Tibial artery (tissue), 4 donors: ENCODE results near the gene BEST1.

ENCODE experiments used
- DNase-seq, 2 donors: peaks; one replicate each; pipeline ENCODE4 v3.0.0-alpha.2; 2019
- H3K27ac ChIP-seq, 2 donors: fragments of 200-600 bp; sonication (generic) in 1 of 2; 1 replicate in 1 of 2; 2 replicates in 1 of 2; pipeline ENCODE4 v1.5.1; 2018 to 2019; ENCODE audit warnings: mild to moderate bottlenecking in 1 of 2
- H3K27me3 ChIP-seq, 2 donors: fragments of 200-600 bp; sonication (generic) in 1 of 2; one replicate each; pipeline versions ENCODE4 v1.5.1 to v1.6.0; 2016 to 2019
- H3K36me3 ChIP-seq, 3 donors: fragments of 200-600 bp; sonication (generic) in 2 of 3; one replicate each; pipeline ENCODE4 v1.5.1; 2016 to 2019; ENCODE audit warnings: mild to moderate bottlenecking in 2 of 3
- H3K4me1 ChIP-seq, 4 donors: fragments of 200-600 bp; sonication (generic) in 2 of 4; 1 replicate in 3 of 4; 2 replicates in 1 of 4; pipeline ENCODE4 v1.5.1; 2016 to 2019
- H3K4me3 ChIP-seq, 2 donors: fragments of 200-600 bp; sonication (generic) in 1 of 2; 1 replicate in 1 of 2; 2 replicates in 1 of 2; pipeline ENCODE4 v1.5.1; 2018 to 2019; ENCODE audit warnings: mild to moderate bottlenecking in 2 of 2
- H3K9me3 ChIP-seq, 3 donors: fragments of 200-600 bp; sonication (generic) in 1 of 3; one replicate each; pipeline ENCODE4 v1.5.1; 2016 to 2019
- CTCF ChIP-seq, 2 experiments: fragments of 200-600 bp in 1 of 2; fragments of 450-650 bp in 1 of 2; IDR thresholded peaks; one replicate each; pipeline ENCODE4 v1.5.1; 2017 to 2019; ENCODE audit warnings: antibody characterized with exemption in 2 of 2, mild to moderate bottlenecking in 1 of 2, moderate library complexity in 1 of 2
- intact Hi-C: fragments of 100-400 bp; cut with DNase I; formaldehyde crosslinking; loops from one replicate; pipeline ENCODE4 v1.15.0; 2023; ENCODE audit warnings: low total_unique reads

BEST1 gene

DNA sequence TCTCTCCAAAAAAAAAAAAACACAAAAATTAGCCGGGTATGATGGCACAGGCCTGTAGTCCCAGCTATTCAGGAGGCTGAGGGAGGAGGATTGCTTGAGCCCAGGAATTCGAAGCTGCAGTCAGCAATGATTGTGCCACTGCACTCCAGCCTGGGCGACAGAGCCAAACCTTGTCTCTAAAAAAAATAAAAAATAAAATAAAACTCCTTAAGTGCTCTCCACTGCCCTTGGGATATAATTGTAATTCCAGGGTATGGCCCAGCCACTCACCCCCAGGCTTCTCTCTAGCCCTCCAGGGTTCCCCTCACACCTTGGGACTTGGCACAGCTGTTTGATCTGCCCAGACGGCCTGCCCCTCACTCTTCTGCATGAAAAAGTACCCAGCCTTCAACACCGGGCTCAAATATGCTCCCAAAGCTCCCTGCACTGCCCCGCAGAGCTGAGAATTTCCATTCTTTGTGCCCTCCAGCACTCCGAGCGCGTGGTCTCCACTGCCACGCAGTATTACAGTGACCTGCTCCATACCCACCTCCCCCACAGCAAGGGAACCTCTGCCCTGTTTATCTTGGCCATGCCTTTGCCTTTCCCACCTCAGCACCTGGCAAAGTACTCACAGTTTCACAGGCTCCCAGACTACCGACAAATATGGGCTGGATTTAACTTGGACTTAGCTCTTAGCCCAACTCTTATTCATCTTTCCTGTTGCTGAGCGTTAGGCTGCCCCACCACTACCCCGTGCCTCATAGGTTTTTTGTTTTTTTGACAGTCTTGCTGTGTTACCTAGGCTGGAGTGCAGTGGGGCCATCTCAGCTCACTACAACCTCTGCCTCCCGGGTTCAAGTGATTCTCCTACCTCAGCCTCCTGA is 24.8 kb downstream of the BEST1 start:
- intact Hi-C loops: loop anchor here (5.0 kb wide), 1 partner anchor 132 kb away; no protein-coding TSS in a partner anchor
- H3K36me3 ChIP-seq: no peaks in the 10 kb centered on the region
- DNase-seq: peak in 1 of 2 donors; percentile 81
- peak overlapping the region; percentile 98 to 100 for H3K27ac ChIP-seq
- H3K4me1 ChIP-seq: peaks cover 6 to 87% (median 67%) of the 10 kb centered on the region in 4 donors
- H3K4me3 ChIP-seq: no peak overlapping the region
- no peaks in the 10 kb centered on the region for H3K27me3 ChIP-seq
- no peaks in the 10 kb centered on the region for H3K9me3 ChIP-seq
- TF ChIP-seq CTCF (IDR thresholded peaks at IDR 0.05): no peak

DNA sequence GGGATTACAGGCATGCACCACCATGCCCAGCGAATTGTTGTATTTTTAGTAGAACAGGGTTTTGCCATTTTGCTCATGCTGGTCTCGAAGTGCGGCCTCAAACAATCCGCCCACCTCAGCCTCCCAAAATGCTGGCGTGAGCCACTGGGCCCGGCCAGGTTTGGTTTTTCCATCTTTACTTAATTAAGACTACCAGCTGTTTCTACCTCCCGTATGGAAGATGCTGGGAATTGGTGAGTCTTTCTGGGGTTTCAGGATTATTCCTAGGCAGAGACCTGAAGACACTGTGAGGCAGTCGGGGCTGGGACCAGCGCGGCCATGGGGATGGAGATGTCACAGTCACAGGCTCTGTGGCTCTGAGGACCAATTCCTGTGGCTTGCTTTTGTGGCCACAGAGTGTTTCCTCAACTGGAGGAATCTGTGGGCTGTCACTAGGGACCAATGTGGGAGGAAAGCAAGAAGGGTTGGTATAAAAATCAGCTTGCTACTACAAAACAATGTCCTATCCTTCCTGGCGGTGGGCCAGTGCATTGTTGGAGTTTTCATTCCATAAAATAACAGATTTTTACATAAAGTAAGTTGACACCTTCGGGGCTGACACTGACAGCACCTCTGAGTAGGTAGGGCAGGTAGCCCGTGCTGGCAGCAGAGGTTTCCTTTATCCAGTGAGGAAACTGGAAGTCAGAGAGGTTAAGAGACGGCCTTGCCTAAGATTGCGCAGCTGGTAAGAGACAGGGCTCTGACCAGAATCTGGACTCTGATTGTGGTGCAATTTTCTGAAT is 25.7 kb downstream of the BEST1 start:
- peak in 1 of 2 donors; percentile 55 for DNase-seq
- no peak for TF ChIP-seq CTCF (IDR thresholded peaks at IDR 0.05)
- peak overlapping the region; percentile 98 to 100 for H3K27ac ChIP-seq
- no peak overlapping the region for H3K4me3 ChIP-seq
- H3K27me3 ChIP-seq: no peaks in the 10 kb centered on the region
- H3K36me3 ChIP-seq: no peaks in the 10 kb centered on the region
- H3K9me3 ChIP-seq: no peaks in the 10 kb centered on the region
- peaks cover 2 to 79% (median 59%) of the 10 kb centered on the region in 4 donors for H3K4me1 ChIP-seq
- intact Hi-C loops: no loop called here

DNA sequence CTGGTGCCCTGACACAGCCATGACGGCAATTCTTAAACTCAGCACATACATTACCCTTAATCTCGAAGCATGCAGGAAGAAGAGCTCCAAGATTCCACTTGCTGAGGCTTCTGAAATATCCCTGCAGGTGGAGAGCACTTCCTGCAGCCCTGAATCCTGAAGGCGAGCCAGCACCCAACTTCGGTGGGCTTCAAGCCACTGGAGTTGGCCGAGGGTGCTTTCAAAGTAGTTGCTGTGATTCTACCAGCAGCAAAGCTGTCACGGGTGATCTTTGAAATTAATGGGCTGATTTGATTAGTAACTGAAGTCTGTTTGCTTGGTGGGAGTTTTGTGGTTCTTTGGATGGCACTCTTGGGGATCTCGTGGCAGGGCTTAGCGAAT is 26.3 kb downstream of the BEST1 start:
- no peaks in the 10 kb centered on the region for H3K9me3 ChIP-seq
- DNase-seq: peak in 1 of 2 donors; percentile 48
- no peak overlapping the region for H3K4me3 ChIP-seq
- TF ChIP-seq CTCF (IDR thresholded peaks at IDR 0.05): no peak
- intact Hi-C loops: no loop called here
- H3K27ac ChIP-seq: peak overlapping the region in 1 of 2 donors; percentile 100
- no peaks in the 10 kb centered on the region for H3K36me3 ChIP-seq
- peaks cover 0 to 73% (median 53%) of the 10 kb centered on the region in 4 donors for H3K4me1 ChIP-seq
- no peaks in the 10 kb centered on the region for H3K27me3 ChIP-seq

GRCh38 chr11:61976813-61977475 is 26.8 kb downstream of the BEST1 start:
- H3K27ac ChIP-seq: no peak overlapping the region
- no peaks in the 10 kb centered on the region for H3K9me3 ChIP-seq
- no peaks in the 10 kb centered on the region for H3K36me3 ChIP-seq
- no peaks in the 10 kb centered on the region for H3K27me3 ChIP-seq
- peak in 1 of 2 donors; percentile 52 for DNase-seq
- intact Hi-C loops: no loop called here
- H3K4me1 ChIP-seq: peaks cover 0 to 69% (median 51%) of the 10 kb centered on the region in 4 donors
- H3K4me3 ChIP-seq: no peak overlapping the region
- TF ChIP-seq CTCF (IDR thresholded peaks at IDR 0.05): no peak
